T-helper 17 cell (primary cell): ENCODE data around the gene AGAP1. TPM values are rescaled to one million over a fixed set of nuclear protein-coding genes. Genes with fewer than 3 reads are reported as not detected.

Experiments used
- ATAC-seq: fragments of 150-1000 bp; cut with Tn5 transposase; 2 replicates; pipeline ENCODE4 v1.10.0; 2021; ENCODE audit warnings: mild to moderate bottlenecking, moderate library complexity
- DNase-seq, 3 donors: peaks; one replicate each; pipeline versions ENCODE4 v3.0.0 to v3.0.0-alpha.2; 2020 to 2021
- H3K9me3 ChIP-seq: one replicate; pipeline ENCODE4 v1.7.0; 2013; ENCODE audit warnings: low read length, mild to moderate bottlenecking; ENCODE audit not compliant: control insufficient read depth, poor library complexity, severe bottlenecking
- H3K27ac Mint-ChIP-seq: one replicate; pipeline ENCODE4 v1.8.0; 2022; ENCODE audit warnings: mild to moderate bottlenecking, moderate library complexity, mixed read lengths
- H3K27me3 Mint-ChIP-seq: one replicate; pipeline ENCODE4 v1.8.0; 2022; ENCODE audit warnings: mixed read lengths
- H3K36me3 Mint-ChIP-seq: one replicate; pipeline ENCODE4 v1.8.0; 2022; ENCODE audit warnings: low read depth, mixed read lengths
- H3K4me1 Mint-ChIP-seq: one replicate; pipeline ENCODE4 v1.8.0; 2022; ENCODE audit warnings: mild to moderate bottlenecking, mixed read lengths
- H3K4me3 Mint-ChIP-seq: one replicate; pipeline ENCODE4 v1.8.0; 2022; ENCODE audit warnings: mild to moderate bottlenecking, moderate library complexity, mixed read lengths
- total RNA-seq, 4 donors: library from RNA in 2 of 4; stranded (reverse) in 2 of 4; gene quantifications; one replicate each; pipeline ENCODE4 v1.2.3 and lab custom pipeline; 2022 to 2026

Gene AGAP1
- total RNA-seq, 2 donors from 2014 or later = 7.6 to 16.8 TPM

DNA sequence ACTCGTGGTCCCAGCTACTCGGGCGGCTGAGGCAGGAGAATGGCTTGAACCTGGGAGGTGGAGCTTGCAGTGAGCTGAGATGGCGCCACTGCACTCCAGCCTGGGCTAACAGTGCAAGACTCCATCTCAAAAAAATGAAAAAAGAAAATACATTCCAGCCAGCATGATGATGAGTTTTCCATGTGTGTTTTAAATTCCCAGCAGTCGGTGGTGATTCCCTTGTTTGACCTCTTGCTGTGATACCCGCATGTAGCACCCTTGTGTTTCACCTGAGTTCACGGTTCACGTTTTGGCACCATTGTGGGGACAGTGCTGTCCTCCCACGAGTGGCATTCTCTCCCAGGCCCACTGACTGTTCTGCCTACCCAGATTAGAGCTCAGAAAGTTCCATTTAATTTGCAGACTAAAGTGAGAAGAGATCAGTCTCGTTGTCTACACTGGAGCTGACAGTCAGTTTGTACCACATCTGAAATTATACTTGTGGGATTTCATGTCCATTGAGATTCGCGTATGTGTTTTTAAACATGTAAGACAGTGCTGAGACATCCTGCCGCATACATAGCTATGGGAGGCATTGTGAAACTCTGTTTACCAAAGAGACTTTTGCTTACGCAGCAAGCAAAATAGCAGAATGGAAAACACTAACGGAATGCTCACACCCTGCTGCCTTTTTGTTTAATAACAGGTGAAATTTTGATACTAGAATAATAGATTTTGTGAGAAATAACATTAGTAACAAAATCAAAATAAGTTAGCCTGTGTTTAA lies 517.3 kb downstream of the AGAP1 start:
- ATAC-seq = no peak
- no peak overlapping the region for H3K27ac Mint-ChIP-seq
- no peak for DNase-seq

DNA sequence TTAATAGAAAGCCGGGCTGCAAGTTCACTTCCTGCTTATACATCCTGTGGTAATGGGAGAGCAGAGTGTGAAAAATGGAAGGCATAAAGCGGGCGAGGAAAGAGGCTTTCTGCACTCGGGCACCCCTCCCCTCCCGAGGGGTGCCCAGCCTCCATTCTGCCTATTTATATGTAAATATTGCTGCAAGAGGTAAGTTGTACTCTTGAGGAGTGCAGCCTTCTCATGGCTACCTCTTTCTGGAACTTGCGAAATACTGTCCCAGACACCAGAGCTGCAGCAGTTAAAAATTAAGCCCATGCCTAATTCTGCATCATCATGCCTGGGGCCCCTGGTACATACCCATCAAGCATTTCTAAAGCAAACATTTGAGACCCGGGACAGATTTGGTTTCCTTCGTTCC lies 518.3 kb downstream of the AGAP1 start:
- ATAC-seq (no peak), DNase-seq (no peak)
- Mint-ChIP-seq H3K27ac (no peak overlapping the region), H3K4me1 (peaks cover 3% of the 10 kb centered on the region), H3K27me3 (peaks cover 17% of the 10 kb centered on the region), H3K36me3 (no peaks in the 10 kb centered on the region), H3K4me3 (no peak overlapping the region)
- no peaks in the 10 kb centered on the region for H3K9me3 ChIP-seq

More for the DNA sequence above, 517.3 kb downstream of the AGAP1 start:
- Mint-ChIP-seq H3K4me1 (peaks cover 3% of the 10 kb centered on the region), H3K27me3 (peaks cover 17% of the 10 kb centered on the region), H3K4me3 (no peak overlapping the region), H3K36me3 (no peaks in the 10 kb centered on the region)
- H3K9me3 ChIP-seq = no peaks in the 10 kb centered on the region

DNA sequence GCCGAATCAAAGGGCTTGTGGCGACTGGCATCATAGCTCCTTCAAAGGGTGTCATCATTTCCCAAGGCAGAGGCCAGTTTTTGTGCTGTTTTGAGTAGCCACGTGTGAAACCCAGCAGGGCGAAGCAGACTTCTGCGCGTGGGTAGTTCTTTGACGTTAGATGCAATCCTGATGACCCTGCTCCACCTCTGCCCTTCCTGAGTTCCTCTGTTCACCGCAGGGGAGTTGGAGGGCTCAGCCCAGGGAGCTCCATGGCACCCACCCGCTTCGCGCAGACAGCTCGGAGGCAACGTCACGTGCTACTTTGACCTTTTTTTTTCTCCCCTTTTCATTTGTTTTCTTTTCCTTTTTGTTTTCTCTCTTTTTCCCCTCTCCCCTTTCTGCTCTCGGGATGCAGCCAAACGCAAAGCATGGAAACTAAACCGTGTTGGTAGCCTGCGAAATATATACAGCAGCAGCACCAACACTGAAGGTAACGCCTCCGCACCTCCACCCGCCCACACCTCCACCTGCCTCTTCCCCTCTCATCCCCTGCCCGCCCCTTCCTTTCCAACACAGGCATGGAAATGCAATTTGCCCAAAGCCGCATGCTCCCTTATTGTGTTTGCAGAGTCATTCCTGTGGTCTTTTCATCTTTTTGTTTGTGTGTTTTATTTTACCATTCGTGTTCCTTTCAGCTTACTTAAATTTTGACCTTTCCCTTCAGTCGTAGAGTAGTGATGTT lies 520.7 kb downstream of the AGAP1 start:
- Mint-ChIP-seq H3K27ac (no peak overlapping the region), H3K4me3 (no peak overlapping the region), H3K4me1 (peaks cover 3% of the 10 kb centered on the region), H3K36me3 (no peaks in the 10 kb centered on the region), H3K27me3 (peaks cover 27% of the 10 kb centered on the region)
- no peak for DNase-seq
- no peak for ATAC-seq
- H3K9me3 ChIP-seq = no peaks in the 10 kb centered on the region

DNA sequence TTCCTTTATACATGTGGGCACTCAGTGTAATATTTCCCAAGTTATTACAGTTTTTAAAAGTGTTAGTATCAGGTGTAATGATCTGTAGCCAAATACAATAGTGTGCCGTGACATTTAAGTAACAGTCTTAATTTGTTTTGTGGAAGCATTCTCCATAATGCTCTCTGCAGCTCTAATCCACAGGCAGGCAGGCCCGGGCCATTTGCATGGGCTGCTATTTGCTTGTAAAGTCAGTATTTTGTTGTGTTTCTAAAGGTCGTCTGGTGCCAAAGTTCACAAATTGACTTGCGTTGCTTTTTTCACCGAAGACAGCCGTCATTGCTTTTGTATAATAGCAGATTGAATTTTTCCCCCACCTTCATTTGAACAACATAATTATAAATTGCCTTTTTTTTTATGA lies 521.3 kb downstream of the AGAP1 start:
- ATAC-seq = no peak
- Mint-ChIP-seq H3K36me3 (no peaks in the 10 kb centered on the region), H3K4me3 (no peak overlapping the region), H3K4me1 (peaks cover 3% of the 10 kb centered on the region), H3K27ac (no peak overlapping the region), H3K27me3 (peaks cover 27% of the 10 kb centered on the region)
- DNase-seq = no peak
- no peaks in the 10 kb centered on the region for H3K9me3 ChIP-seq

DNA sequence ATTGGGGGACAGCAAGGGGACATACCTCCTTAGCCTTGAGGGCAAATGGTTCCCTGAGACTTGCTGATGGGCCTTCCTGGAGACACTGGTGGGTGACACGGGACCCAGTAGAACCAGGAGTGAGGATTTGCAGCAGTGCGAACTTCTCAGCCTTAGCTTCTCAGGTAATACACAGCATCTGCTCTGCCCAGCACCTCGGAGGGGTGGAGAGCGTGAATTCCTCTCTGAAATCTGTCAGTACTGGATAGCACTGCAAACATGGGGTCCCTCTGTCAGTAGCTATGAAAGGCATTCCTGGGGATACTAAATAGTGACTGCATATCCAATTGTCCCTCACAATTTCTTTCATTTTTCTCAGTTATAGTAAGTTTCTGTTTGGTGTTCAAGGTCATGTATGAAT lies 522.7 kb downstream of the AGAP1 start:
- peaks cover 27% of the 10 kb centered on the region for H3K27me3 Mint-ChIP-seq
- ATAC-seq = no peak
- no peaks in the 10 kb centered on the region for H3K9me3 ChIP-seq
- H3K4me3 Mint-ChIP-seq = no peak overlapping the region
- H3K4me1 Mint-ChIP-seq = peaks cover 3% of the 10 kb centered on the region
- H3K27ac Mint-ChIP-seq = no peak overlapping the region
- no peaks in the 10 kb centered on the region for H3K36me3 Mint-ChIP-seq
- no peak for DNase-seq

DNA sequence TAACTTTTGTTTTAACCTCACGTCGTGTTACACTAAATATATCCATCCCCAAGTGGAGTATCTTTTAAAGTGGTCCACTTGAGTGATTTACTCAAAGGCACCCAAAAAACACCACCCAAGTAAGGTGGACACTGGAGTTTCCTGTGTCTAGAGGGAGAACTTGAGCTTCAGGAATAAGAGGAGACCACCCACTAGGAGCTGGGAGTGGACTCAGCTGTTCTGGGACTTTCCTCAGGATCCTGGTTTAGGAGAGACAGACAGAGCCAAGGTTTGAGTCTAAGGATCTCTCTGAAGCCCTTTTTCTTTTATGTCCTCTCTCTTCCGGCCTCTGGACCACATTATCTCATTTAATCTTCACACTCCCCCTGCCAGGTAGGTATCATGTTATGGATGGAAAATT lies 523.6 kb downstream of the AGAP1 start:
- ATAC-seq (no peak), DNase-seq (no peak)
- Mint-ChIP-seq H3K4me1 (peaks cover 3% of the 10 kb centered on the region), H3K36me3 (no peaks in the 10 kb centered on the region), H3K27me3 (peaks cover 21% of the 10 kb centered on the region), H3K4me3 (no peak overlapping the region), H3K27ac (no peak overlapping the region)
- H3K9me3 ChIP-seq = no peaks in the 10 kb centered on the region

DNA sequence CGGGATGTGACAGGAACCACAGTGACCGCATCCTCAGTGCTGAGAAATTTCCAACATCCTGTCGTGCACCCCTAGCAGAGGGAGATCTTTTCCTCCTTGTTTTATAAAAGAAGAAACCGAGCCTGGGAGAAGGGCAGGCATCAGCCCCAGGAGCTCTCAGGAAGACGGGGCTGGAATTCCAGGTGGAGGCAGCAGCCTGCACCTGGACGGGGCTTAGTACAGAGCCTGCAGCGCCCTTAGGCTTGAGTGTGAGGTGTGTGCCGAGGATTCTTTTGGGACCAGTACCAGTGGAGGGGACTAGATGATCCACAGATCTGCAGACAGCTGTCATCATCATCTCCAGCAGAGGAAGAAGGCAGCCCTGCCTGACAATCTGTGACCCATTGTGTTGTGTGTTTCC lies 525.6 kb downstream of the AGAP1 start:
- no peak for DNase-seq
- H3K9me3 ChIP-seq = no peaks in the 10 kb centered on the region
- Mint-ChIP-seq H3K27me3 (peaks cover 21% of the 10 kb centered on the region), H3K27ac (no peak overlapping the region), H3K4me3 (no peak overlapping the region), H3K4me1 (peaks cover 3% of the 10 kb centered on the region), H3K36me3 (no peaks in the 10 kb centered on the region)
- no peak for ATAC-seq

DNA sequence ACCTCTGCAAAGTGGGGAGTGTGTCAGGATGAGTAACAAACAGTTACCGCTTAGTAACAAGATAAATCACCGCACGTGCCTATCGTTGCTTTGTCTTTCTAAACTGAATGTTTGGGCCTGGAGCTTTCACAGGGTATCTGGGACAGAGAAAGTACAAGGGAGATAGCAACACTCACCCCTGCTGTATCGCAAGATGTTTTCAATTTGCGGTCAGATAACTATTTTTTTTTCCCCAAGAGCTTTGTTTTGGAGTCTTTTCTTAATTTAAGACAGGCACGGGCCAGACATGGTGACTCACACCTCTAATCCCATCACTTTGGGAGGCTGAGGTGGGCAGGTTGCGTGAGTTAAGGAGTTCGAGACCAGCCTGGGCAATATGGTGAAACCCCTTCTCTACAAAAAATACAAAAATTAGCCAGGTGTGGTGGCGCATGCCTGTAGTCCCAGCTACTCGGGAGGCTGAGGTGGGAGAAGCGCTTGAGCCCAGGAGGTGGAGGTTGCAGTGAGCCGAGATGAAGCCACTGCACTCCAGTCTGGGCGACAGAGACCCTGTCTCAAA lies 527.7 kb downstream of the AGAP1 start:
- Mint-ChIP-seq H3K27ac (no peak overlapping the region), H3K36me3 (no peaks in the 10 kb centered on the region), H3K27me3 (peaks cover 10% of the 10 kb centered on the region), H3K4me3 (no peak overlapping the region), H3K4me1 (no peaks in the 10 kb centered on the region)
- no peaks in the 10 kb centered on the region for H3K9me3 ChIP-seq
- no peak for ATAC-seq
- no peak for DNase-seq

DNA sequence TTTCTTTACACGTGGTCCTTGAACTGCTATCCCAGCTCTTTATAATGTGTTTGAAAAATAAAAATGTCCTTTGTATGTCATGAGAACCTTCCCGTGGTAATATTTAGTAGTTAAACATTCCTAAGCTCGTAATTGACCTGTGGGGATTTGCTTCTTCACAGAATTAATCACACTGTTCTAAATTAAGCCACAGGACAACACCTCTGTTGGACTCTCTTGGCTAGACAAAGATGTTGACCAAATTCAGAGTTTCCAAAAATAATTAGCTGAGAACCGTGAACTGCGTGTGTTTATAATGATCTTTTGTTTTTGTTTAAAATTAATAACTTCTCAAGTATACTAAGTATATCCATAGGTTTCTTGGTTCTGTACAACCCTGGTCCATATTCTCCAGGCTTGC lies 528.3 kb downstream of the AGAP1 start:
- Mint-ChIP-seq H3K36me3 (no peaks in the 10 kb centered on the region), H3K4me1 (no peaks in the 10 kb centered on the region), H3K27ac (no peak overlapping the region), H3K27me3 (peaks cover 10% of the 10 kb centered on the region), H3K4me3 (no peak overlapping the region)
- DNase-seq (no peak), ATAC-seq (no peak)
- no peaks in the 10 kb centered on the region for H3K9me3 ChIP-seq

DNA sequence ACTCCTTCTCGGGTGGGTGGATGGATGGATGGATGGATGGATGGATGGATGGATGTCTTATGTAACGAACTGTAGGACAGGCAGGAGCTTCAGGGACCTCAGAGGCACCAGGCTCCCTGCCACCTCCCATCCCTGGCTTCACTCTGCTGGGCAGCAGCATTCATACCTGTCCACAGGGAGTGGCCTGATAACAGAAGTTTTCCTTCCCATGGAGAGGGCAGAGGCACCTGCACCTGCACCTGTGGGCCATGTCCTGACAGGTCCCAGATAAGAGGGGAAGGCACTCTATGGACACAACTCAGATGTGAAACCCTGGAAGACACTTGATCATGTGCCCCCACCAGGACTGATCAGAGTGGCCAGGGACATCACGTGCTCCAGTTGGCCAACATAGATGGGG lies 532.0 kb downstream of the AGAP1 start:
- ATAC-seq = no peak

DNA sequence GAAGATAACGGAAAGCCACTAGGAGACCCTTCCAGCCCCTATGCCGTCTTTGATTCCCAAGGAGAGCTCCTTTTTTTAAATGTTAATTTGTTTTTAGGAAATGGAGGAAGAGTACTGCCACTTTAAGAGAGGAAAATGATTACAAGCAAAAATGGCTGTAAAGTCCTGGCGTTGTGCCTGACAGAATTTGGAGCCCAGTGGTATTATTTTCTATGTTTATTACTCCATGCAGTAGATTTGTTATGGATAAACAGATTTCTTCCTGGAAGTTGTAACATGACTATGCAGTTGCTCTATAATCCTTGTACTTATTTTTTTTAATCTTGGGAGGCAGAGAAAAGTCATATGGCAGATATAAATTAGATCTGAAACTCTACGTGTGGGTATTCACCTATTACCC lies 533.0 kb downstream of the AGAP1 start:
- Mint-ChIP-seq H3K4me1 (no peaks in the 10 kb centered on the region), H3K27ac (no peak overlapping the region)
- ATAC-seq = no peak

More for the DNA sequence above, 532.0 kb downstream of the AGAP1 start:
- DNase-seq = no peak
- H3K9me3 ChIP-seq = no peaks in the 10 kb centered on the region
- Mint-ChIP-seq H3K27me3 (peaks cover 8% of the 10 kb centered on the region), H3K27ac (no peak overlapping the region), H3K4me3 (no peak overlapping the region), H3K4me1 (no peaks in the 10 kb centered on the region), H3K36me3 (peaks cover 2% of the 10 kb centered on the region)

DNA sequence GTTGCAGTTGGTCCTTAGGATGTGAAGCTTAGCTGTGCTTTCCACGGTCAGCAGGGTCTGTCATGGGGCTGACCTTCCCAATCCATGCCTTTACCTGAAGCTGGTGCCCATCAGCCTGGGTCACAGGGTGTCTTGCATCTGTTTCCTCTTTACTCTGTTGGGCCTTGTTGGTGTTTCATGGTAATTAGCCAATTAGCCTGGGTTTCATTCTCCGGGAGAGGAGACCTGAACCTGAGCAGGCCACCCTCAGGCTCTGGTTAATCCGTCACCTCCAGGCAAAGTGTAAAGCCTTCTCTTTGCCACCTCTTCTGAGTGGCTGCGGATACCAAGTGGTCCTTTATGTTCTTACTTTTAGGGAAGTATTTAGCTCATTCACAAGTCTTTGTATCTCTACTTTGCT lies 534.2 kb downstream of the AGAP1 start:
- peaks cover 8% of the 10 kb centered on the region for H3K27me3 Mint-ChIP-seq
- H3K4me1 Mint-ChIP-seq = no peaks in the 10 kb centered on the region
- ATAC-seq (no peak), DNase-seq (no peak)
- H3K27ac Mint-ChIP-seq = no peak overlapping the region
- peaks cover 7% of the 10 kb centered on the region for H3K36me3 Mint-ChIP-seq
- no peaks in the 10 kb centered on the region for H3K9me3 ChIP-seq
- H3K4me3 Mint-ChIP-seq = no peak overlapping the region

More for the DNA sequence above, 533.0 kb downstream of the AGAP1 start:
- Mint-ChIP-seq H3K4me3 (no peak overlapping the region), H3K36me3 (peaks cover 2% of the 10 kb centered on the region), H3K27me3 (peaks cover 8% of the 10 kb centered on the region)
- no peaks in the 10 kb centered on the region for H3K9me3 ChIP-seq
- no peak for DNase-seq

DNA sequence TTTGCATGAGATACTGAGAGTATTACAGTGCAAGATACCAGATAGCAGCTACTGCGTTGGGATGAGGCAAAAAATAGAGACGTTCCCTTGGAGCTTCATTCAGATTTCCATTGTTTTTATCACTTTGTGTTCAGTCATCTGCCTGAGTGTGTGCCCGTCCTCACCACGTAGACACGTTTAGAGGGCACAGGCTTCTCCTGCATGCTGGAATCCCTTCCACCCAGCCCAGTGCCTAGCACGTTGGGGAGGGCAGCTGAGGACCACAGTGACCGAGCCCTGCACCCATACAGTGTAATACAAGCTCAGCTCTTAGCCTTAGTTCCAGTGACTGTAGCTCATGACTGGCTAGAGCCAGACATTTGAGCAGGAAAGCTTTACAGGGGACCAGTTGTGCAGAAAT lies 539.6 kb downstream of the AGAP1 start:
- H3K4me1 Mint-ChIP-seq = no peaks in the 10 kb centered on the region
- no peak overlapping the region for H3K4me3 Mint-ChIP-seq
- H3K9me3 ChIP-seq = no peaks in the 10 kb centered on the region
- H3K36me3 Mint-ChIP-seq = peaks cover 7% of the 10 kb centered on the region
- no peak overlapping the region for H3K27ac Mint-ChIP-seq
- DNase-seq (no peak), ATAC-seq (no peak)
- peaks cover 6% of the 10 kb centered on the region for H3K27me3 Mint-ChIP-seq
